Stomach (tissue), 9 donors: Measurements from ENCODE around the gene CFAP74. TPM values are rescaled to one million over a fixed set of nuclear protein-coding genes. Genes with fewer than 3 reads are reported as not detected.

Experiments
- DNase-seq, 2 donors: peaks; one replicate each; pipeline versions ENCODE4 v3.0.0 to v3.0.0-alpha.2; 2013 to 2019
- H3K27ac ChIP-seq, 5 donors: fragments of 200-600 bp in 4 of 5; sonication (generic) in 4 of 5; one replicate each; pipeline ENCODE4 v1.5.1; 2013 to 2019; ENCODE audit warnings: mild to moderate bottlenecking in 1 of 5, moderate library complexity in 1 of 5
- H3K27me3 ChIP-seq, 3 donors: fragments of 200-600 bp; sonication (generic); one replicate each; pipeline ENCODE4 v1.5.1; 2017 to 2019; ENCODE audit warnings: mixed run types in 1 of 3
- H3K36me3 ChIP-seq, 4 donors: fragments of 200-600 bp; sonication (generic); 1 replicate in 3 of 4; 2 replicates in 1 of 4; pipeline ENCODE4 v1.5.1; 2016 to 2019
- H3K4me1 ChIP-seq, 4 donors: fragments of 200-600 bp; sonication (generic); one replicate each; pipeline ENCODE4 v1.5.1; 2016 to 2019
- H3K4me3 ChIP-seq, 4 donors: fragments of 200-600 bp; sonication (generic) in 3 of 4; one replicate each; pipeline ENCODE4 v1.5.1; 2016 to 2019; ENCODE audit warnings: mild to moderate bottlenecking in 1 of 4
- H3K9me3 ChIP-seq, 4 donors: fragments of 200-600 bp; sonication (generic); one replicate each; pipeline ENCODE4 v1.5.1; 2016 to 2019
- CTCF ChIP-seq, 7 experiments: fragments of 450-650 bp in 4 of 7; fragments of 200-600 bp in 3 of 7; sonication (generic) in 3 of 7; IDR thresholded peaks; one replicate each; pipeline ENCODE4 v1.5.1; 2016 to 2019; ENCODE audit warnings: antibody characterized with exemption in 7 of 7, control low read depth in 2 of 7, mild to moderate bottlenecking in 1 of 7
- EP300 ChIP-seq: sonication (generic); formaldehyde crosslinking; IDR thresholded peaks from one replicate; pipeline ENCODE4 v1.6.1; 2017; ENCODE audit warnings: antibody characterized with exemption
- POLR2A ChIP-seq, 4 donors: fragments of 450-650 bp; IDR thresholded peaks; one replicate each; pipeline ENCODE4 v1.6.1; 2016; ENCODE audit warnings: antibody characterized with exemption in 4 of 4, control low read depth in 2 of 4, mild to moderate bottlenecking in 1 of 4, moderate library complexity in 1 of 4
- POLR2AphosphoS5 ChIP-seq, 3 donors: sonication (generic); formaldehyde crosslinking; IDR thresholded peaks; one replicate each; pipeline ENCODE4 v1.6.1; 2016; ENCODE audit warnings: antibody characterized with exemption in 3 of 3
- WGBS, 5 donors: extraction: QIAGEN DNeasy Blood & Tissue Kit in 3 of 5; methylation state at CpG; one replicate each; pipeline versions ENCODE4 v1.1.5 to v1.1.7; 2013 to 2018; 5-methylcytosine and 5-hydroxymethylcytosine counted together
- intact Hi-C: fragments of 100-400 bp; cut with DNase I; formaldehyde crosslinking; loops from one replicate; pipeline ENCODE4 v1.15.1; 2023; ENCODE audit warnings: low total_unique reads
- polyA plus RNA-seq, 3 donors: library from polyadenylated mRNA; stranded (reverse); fragments of 200-250 nt; gene quantifications; one replicate each; pipeline ENCODE4 v1.2.3, GENCODE V29; 2013
- total RNA-seq, 5 donors: library from RNA; depleted of rRNA; stranded (reverse); fragments of >200 nt; gene quantifications; one replicate each; pipeline versions ENCODE4 v1.1.0 to v1.2.3, GENCODE V29; 2014 to 2016
- donor health status: healthy with polysubstance abuse.
- donor health status: Bipolar disorder and iron deficiency.
- donor health status: healthy.

The CFAP74 gene
- total and polyA plus RNA-seq, 8 donors: under 0.01 TPM; not detected in 7

- Histone ChIP-seq H3K36me3 (peaks cover 0 to 13% (median 11%) of the 10 kb centered on the region in 4 donors), H3K4me3 (no peak overlapping the region), H3K9me3 (no peaks in the 10 kb centered on the region), H3K4me1 (peaks cover 43 to 94% (median 69%) of the 10 kb centered on the region in 4 donors), H3K27me3 (no peaks in the 10 kb centered on the region), H3K27ac (peak overlapping the region in 2 of 5 donors; percentile 9 to 22)
- intact Hi-C loops: no loop called here
- WGBS, 5 donors: 34 to 49% (median 37%) methylated on average over 4 of the region's 4 CpGs
- TF ChIP-seq EP300: no peak
- no peak for TF ChIP-seq POLR2AphosphoS5 (IDR thresholded peaks at IDR 0.05)
- TF ChIP-seq CTCF (IDR thresholded peaks at IDR 0.05): no peak
- DNase-seq: no peak
Observed at GRCh38 chr1:1883092-1883873, 120.3 kb downstream of the CFAP74 start.

GRCh38 chr1:1881727-1882126 is 121.9 kb downstream of the CFAP74 start:
- TF ChIP-seq POLR2AphosphoS5 (IDR thresholded peaks at IDR 0.05) (no peak), POLR2A (IDR thresholded peaks at IDR 0.05) (no peak), EP300 (no peak), CTCF (IDR thresholded peaks at IDR 0.05) (no peak)
- 36 to 60% (median 44%) methylated on average over 6 of the region's 6 CpGs for WGBS, 5 donors
- Histone ChIP-seq H3K27ac (peak overlapping the region in 3 of 5 donors; percentile 17 to 44 (median 19)), H3K27me3 (no peaks in the 10 kb centered on the region), H3K9me3 (no peaks in the 10 kb centered on the region), H3K4me1 (peaks cover 33 to 92% (median 66%) of the 10 kb centered on the region in 4 donors), H3K4me3 (no peak overlapping the region), H3K36me3 (peaks cover 0 to 13% (median 11%) of the 10 kb centered on the region in 4 donors)
- no peak for DNase-seq
- intact Hi-C loops: no loop called here

GRCh38 chr1:1880617-1881312 is 122.8 kb downstream of the CFAP74 start:
- Histone ChIP-seq H3K4me3 (no peak overlapping the region), H3K9me3 (no peaks in the 10 kb centered on the region), H3K36me3 (peaks cover 0 to 22% (median 19%) of the 10 kb centered on the region in 4 donors), H3K27ac (peak overlapping the region in 4 of 5 donors; percentile 8 to 44 (median 18)), H3K27me3 (no peaks in the 10 kb centered on the region), H3K4me1 (peaks cover 33 to 92% (median 70%) of the 10 kb centered on the region in 4 donors)
- no peak for DNase-seq
- no peak for TF ChIP-seq POLR2A (IDR thresholded peaks at IDR 0.05)
- no peak for TF ChIP-seq EP300
- TF ChIP-seq CTCF (IDR thresholded peaks at IDR 0.05): no peak
- TF ChIP-seq POLR2AphosphoS5 (IDR thresholded peaks at IDR 0.05): no peak
- 33 to 46% (median 42%) methylated on average over 13 of the region's 13 CpGs for WGBS, 5 donors
- intact Hi-C loops: no loop called here

GRCh38 chr1:1879942-1880341 is 123.6 kb downstream of the CFAP74 start:
- Histone ChIP-seq H3K4me1 (peaks cover 33 to 97% (median 70%) of the 10 kb centered on the region in 4 donors), H3K4me3 (no peak overlapping the region), H3K27ac (no peak overlapping the region), H3K36me3 (peaks cover 0 to 31% (median 24%) of the 10 kb centered on the region in 4 donors), H3K27me3 (no peaks in the 10 kb centered on the region), H3K9me3 (no peaks in the 10 kb centered on the region)
- no peak for DNase-seq
- WGBS, 5 donors: 89 to 97% (median 95%) methylated on average over 5 of the region's 5 CpGs
- intact Hi-C loops: no loop called here
- TF ChIP-seq CTCF (IDR thresholded peaks at IDR 0.05) (no peak), POLR2A (IDR thresholded peaks at IDR 0.05) (no peak), EP300 (no peak), POLR2AphosphoS5 (IDR thresholded peaks at IDR 0.05) (no peak)
